Superior temporal gyrus (tissue), 1 donor: Measurements from ENCODE around the gene SELENOT.
"Not testable (repeated sequence)": the region's sequence is repeated elsewhere in the genome, so short reads cannot be mapped to it uniquely, and the experiment has no call there.

ENCODE experiments used
- DNase-seq: peaks from one replicate; pipeline ENCODE4 v3.0.0-alpha.2; 2016; ENCODE audit errors: extremely low spot score

Gene SELENOT

GRCh38 chr3:150607267-150608065 lies 4.3 kb downstream of the SELENOT start:
- no peak for DNase-seq

GRCh38 chr3:150609988-150610387 lies 6.9 kb downstream of the SELENOT start:
- DNase-seq = no peak

GRCh38 chr3:150610785-150611184 lies 7.7 kb downstream of the SELENOT start:
- no peak for DNase-seq

- no peak for DNase-seq
Observed at GRCh38 chr3:150611666-150612065, 8.5 kb downstream of the SELENOT start.

- DNase-seq = no peak
Observed at GRCh38 chr3:150612494-150612893, 9.4 kb downstream of the SELENOT start.

- DNase-seq = no peak
Observed at GRCh38 chr3:150613034-150613433, 9.9 kb downstream of the SELENOT start.

- no peak for DNase-seq
Observed at GRCh38 chr3:150613709-150614480, 10.8 kb downstream of the SELENOT start.

GRCh38 chr3:150620002-150620689 lies 17.0 kb downstream of the SELENOT start:
- DNase-seq = no peak

- DNase-seq = not testable (repeated sequence)
Observed at GRCh38 chr3:150622955-150623354, 19.8 kb downstream of the SELENOT start.

GRCh38 chr3:150623945-150624344 lies 20.8 kb downstream of the SELENOT start:
- DNase-seq = no peak

- no peak for DNase-seq
Observed at GRCh38 chr3:150626148-150626930, 23.2 kb downstream of the SELENOT start.

- DNase-seq = no peak
Observed at GRCh38 chr3:150627557-150627956, 24.4 kb downstream of the SELENOT start.

- DNase-seq = no peak
Observed at GRCh38 chr3:150631515-150632221, 28.5 kb downstream of the SELENOT start.

GRCh38 chr3:150635076-150635475 lies 32.0 kb downstream of the SELENOT start:
- DNase-seq = no peak

- peak; percentile 28 for DNase-seq
Observed at GRCh38 chr3:150635526-150635925, 32.4 kb downstream of the SELENOT start.

GRCh38 chr3:150636258-150636657 lies 33.1 kb downstream of the SELENOT start:
- no peak for DNase-seq

- DNase-seq = no peak
Observed at GRCh38 chr3:150639262-150639661, 36.1 kb downstream of the SELENOT start.

- DNase-seq = no peak
Observed at GRCh38 chr3:150640256-150640655, 37.1 kb downstream of the SELENOT start.

GRCh38 chr3:150653110-150653561 lies 50.0 kb downstream of the SELENOT start:
- no peak for DNase-seq

GRCh38 chr3:150656316-150656715 lies 53.2 kb downstream of the SELENOT start:
- no peak for DNase-seq
